Colonic mucosa (tissue), 4 donors: Measurements from ENCODE around the gene RNF130. TPM values are rescaled to one million over a fixed set of nuclear protein-coding genes. Genes with fewer than 3 reads are reported as not detected.

Source experiments
- DNase-seq: peaks from one replicate; pipeline ENCODE4 v3.0.0-alpha.2; 2020
- H3K27ac ChIP-seq: fragments of 200-600 bp; one replicate; pipeline ENCODE4 v1.8.0; 2021
- H3K27me3 ChIP-seq: fragments of 200-600 bp; one replicate; pipeline ENCODE4 v1.8.0; 2021
- H3K36me3 ChIP-seq: fragments of 200-600 bp; one replicate; pipeline ENCODE4 v1.8.0; 2021
- H3K4me1 ChIP-seq: fragments of 200-600 bp; one replicate; pipeline ENCODE4 v1.8.0; 2021; ENCODE audit warnings: mild to moderate bottlenecking
- H3K4me3 ChIP-seq: fragments of 200-600 bp; one replicate; pipeline ENCODE4 v1.8.0; 2021
- H3K9ac ChIP-seq, 2 donors: one replicate each; pipeline ENCODE4 v1.7.0; 2013; ENCODE audit warnings: control low read depth in 2 of 2, low read depth in 2 of 2, low read length in 2 of 2
- H3K9me3 ChIP-seq: fragments of 200-600 bp; one replicate; pipeline ENCODE4 v1.8.0; 2021
- intact Hi-C: fragments of 100-400 bp; cut with DNase I; formaldehyde crosslinking; loops from one replicate; pipeline ENCODE4 v1.14.1; 2022
- total RNA-seq, 2 donors: library from RNA; stranded (reverse); fragmentation: NEBNext Ultra II Directional in 1 of 2; extraction: Animal tissue kit (Norgen Biotek cat#: 25700) in 1 of 2; gene quantifications; one replicate each; pipeline ENCODE4 v1.2.1, GENCODE V29; 2021
- TF ChIP-seq, protein P1 (sequence below): fragments of 200-600 bp; IDR thresholded peaks from one replicate; pipeline ENCODE4 v1.8.0; 2022; ENCODE audit warnings: antibody characterized with exemption, mild to moderate bottlenecking
- donor health status: healthy.
- donor health status: DM: no; HTN: no; CAD: no.
- donor health status: DM: no; HTN: no; CAD: no.

The RNF130 gene
- total RNA-seq, 2 donors from 2014 or later, result 32.0 to 41.7 TPM

DNA sequence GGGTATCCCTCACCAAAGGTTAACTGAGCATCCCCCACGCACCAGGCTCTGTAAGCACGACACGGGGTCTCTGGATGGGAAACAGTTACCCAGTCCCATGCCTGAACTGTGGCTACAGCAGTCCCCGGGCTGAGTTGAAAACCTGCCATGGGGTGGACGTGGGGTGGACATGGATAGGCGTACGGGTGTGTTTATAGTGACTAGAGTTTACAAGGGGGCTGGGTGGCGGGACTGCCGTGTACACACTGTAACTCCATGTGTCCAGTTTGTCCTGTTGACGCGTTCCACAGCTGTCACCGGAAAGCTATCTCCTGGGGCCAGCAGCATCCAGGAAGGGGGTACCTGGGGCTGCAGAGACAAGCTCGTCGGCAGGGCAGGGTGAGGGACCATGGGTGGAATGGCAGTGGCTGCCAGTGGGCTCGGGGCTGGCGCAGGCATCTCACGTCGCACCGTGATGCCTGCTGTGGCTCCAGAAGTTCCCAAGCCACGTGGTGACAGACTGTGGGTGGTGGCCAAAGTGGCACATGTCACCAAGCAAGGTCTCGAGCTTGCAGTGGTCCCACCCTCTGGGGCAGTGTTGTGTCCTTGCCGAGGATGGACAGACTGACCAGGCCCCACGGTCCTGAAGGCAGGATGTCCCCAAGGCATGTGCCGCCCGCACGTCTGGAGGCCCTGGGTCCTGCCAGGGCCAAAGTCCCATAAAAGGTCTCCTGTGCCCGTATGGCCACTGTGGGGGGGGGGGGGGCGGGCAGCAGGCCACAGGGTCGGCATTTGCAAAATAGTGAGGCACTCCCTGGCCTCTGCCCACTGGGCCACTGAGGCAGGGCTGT, 29.3 kb upstream of the RNF130 start:
- no peak overlapping the region for H3K9ac ChIP-seq
- H3K36me3 ChIP-seq, result no peaks in the 10 kb centered on the region
- no peak overlapping the region for H3K4me3 ChIP-seq
- H3K9me3 ChIP-seq, result no peaks in the 10 kb centered on the region
- no peaks in the 10 kb centered on the region for H3K27me3 ChIP-seq
- no peaks in the 10 kb centered on the region for H3K4me1 ChIP-seq
- no peak overlapping the region for H3K27ac ChIP-seq
- TF ChIP-seq, protein P1, sequence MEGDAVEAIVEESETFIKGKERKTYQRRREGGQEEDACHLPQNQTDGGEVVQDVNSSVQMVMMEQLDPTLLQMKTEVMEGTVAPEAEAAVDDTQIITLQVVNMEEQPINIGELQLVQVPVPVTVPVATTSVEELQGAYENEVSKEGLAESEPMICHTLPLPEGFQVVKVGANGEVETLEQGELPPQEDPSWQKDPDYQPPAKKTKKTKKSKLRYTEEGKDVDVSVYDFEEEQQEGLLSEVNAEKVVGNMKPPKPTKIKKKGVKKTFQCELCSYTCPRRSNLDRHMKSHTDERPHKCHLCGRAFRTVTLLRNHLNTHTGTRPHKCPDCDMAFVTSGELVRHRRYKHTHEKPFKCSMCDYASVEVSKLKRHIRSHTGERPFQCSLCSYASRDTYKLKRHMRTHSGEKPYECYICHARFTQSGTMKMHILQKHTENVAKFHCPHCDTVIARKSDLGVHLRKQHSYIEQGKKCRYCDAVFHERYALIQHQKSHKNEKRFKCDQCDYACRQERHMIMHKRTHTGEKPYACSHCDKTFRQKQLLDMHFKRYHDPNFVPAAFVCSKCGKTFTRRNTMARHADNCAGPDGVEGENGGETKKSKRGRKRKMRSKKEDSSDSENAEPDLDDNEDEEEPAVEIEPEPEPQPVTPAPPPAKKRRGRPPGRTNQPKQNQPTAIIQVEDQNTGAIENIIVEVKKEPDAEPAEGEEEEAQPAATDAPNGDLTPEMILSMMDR, result no peak
- no peak for DNase-seq
- intact Hi-C loops, result no loop called here

DNA sequence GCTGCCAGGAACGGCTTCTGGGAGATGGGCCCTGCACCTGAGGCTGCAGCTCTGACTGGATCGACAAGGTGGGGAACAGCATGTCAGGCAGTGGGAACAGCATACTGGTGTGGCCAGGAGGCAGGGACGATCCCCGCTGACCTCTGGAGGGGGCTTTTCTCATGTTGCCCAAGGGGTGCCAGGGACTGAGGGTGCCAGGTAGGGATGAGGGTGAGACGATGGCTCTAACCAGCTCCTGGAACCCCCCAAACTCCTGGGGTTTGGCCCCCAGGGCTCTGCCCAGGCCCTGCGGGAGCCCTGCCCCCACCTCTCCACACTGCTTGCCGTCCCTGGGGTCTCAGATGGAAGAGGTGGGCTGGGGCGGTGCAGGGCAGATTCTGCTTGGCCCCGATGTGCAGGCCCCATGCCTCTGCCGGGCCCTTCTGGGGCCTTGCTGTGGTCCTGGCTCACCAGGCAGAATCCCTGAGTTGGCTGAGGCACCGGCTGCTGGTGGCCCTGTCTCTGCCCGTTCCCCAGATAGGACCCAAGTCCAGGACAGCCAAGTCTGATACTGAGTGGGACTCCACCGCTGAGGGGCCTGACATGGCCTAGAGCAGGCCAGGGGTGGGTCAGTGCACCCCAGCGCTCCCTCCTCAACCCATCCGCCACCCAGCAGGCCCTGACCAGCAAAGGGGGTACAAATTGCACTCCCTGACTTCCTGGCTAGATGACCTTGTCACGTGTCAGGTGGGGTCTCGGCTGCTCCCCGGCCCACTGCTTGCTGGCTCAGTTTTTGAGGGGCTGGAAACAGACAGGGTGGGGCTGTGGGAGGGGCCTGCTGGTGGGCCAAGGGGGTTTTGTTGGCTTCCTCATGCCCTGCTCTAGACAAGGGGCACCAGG, 28.4 kb upstream of the RNF130 start:
- no peak overlapping the region for H3K27ac ChIP-seq
- no peak overlapping the region for H3K9ac ChIP-seq
- no peak for DNase-seq
- TF ChIP-seq, protein P1, result no peak
- intact Hi-C loops, result no loop called here
- no peak overlapping the region for H3K4me3 ChIP-seq
- no peaks in the 10 kb centered on the region for H3K27me3 ChIP-seq
- H3K36me3 ChIP-seq, result no peaks in the 10 kb centered on the region
- no peaks in the 10 kb centered on the region for H3K4me1 ChIP-seq
- H3K9me3 ChIP-seq, result no peaks in the 10 kb centered on the region

DNA sequence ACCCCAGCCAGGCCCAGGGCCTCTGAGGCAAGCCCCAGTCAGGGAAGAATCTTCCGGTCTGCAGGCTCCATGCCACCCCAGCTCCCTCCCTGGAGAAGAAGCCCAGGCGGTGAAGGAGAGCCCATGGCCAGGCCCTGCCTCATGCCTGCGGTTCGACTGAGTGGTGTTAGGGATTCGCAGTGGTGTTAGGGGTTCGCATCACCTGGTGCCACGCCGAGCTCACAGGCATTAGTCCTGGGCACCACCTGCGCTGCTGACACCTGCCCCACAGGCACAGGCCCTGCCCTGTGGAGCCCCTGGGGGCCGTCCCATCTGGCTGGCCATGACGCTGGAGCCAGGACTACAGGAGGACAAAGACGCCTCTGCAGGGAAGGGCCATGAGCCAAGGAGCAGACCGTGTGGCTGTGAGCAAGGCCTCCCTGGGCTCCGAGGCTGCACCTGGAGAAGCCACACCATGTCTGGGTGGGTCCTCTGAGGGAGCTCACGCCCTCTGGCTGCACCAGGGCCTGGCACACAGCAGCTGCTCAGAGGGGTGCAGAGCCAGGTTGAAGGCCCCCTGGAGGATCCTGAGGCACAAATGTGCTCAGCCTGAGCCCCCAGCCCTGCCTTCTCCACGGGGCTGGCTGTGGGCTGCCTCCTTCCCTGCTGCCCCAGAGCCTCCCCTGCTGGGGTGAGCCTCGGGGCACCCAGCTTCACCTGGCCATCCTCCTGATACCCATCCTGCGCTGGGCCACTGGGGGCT, 27.6 kb upstream of the RNF130 start:
- Histone ChIP-seq H3K4me3 (no peak overlapping the region), H3K27me3 (no peaks in the 10 kb centered on the region), H3K36me3 (no peaks in the 10 kb centered on the region), H3K9ac (no peak overlapping the region), H3K9me3 (no peaks in the 10 kb centered on the region), H3K27ac (no peak overlapping the region), H3K4me1 (no peaks in the 10 kb centered on the region)
- DNase-seq, result no peak
- intact Hi-C loops, result no loop called here
- TF ChIP-seq, protein P1, result no peak

DNA sequence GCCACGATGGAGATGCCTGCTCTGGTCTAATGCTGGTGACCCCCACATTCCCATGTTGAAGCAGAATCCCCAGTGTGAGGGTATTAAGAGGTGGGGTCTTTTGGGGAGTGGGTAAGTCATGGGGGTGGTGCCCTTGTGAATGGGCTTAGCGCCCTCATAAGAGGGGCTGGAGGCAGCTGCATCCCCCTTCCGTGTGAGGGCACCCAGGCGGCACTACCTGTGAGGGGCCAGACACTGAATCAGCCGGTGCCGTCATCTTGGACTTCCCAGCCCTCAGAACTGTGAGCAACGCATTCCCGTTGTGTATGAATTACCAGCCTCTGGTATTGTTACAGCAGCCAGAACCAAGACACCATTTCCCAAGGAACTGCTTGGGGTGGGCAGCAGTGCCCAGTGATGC, 27.0 kb upstream of the RNF130 start:
- TF ChIP-seq, protein P1, result no peak
- intact Hi-C loops, result no loop called here
- H3K4me1 ChIP-seq, result no peaks in the 10 kb centered on the region
- no peaks in the 10 kb centered on the region for H3K27me3 ChIP-seq
- H3K9ac ChIP-seq, result no peak overlapping the region
- H3K36me3 ChIP-seq, result no peaks in the 10 kb centered on the region
- H3K4me3 ChIP-seq, result no peak overlapping the region
- no peaks in the 10 kb centered on the region for H3K9me3 ChIP-seq
- H3K27ac ChIP-seq, result no peak overlapping the region
- DNase-seq, result no peak

DNA sequence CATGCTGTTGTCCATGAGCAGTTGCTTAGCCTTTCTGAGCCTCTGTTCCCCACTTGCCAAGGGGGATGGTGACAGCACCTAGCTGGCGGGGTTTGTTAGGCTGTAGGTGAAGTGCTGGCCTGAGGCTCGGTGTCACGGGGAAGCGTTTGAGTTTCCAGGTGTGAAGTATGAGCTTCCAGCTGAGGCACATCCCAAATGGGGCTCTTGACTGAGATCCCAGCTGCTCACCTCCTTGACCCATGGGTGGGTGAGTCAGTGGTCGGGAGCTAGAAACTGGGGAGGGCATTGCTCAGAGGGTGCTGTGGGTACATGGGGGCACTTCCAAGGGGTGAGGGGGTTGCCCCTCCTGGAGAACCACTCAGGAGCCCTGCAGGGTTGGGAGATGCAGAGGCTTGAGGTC, 26.4 kb upstream of the RNF130 start:
- Histone ChIP-seq H3K9ac (no peak overlapping the region), H3K36me3 (no peaks in the 10 kb centered on the region), H3K27ac (no peak overlapping the region), H3K27me3 (no peaks in the 10 kb centered on the region), H3K4me3 (no peak overlapping the region), H3K9me3 (no peaks in the 10 kb centered on the region), H3K4me1 (no peaks in the 10 kb centered on the region)
- DNase-seq, result no peak
- intact Hi-C loops, result no loop called here
- TF ChIP-seq, protein P1, result no peak
